ENCODE measurements around the gene ADGRL3. TPM values are rescaled to one million over a fixed set of nuclear protein-coding genes. Genes with fewer than 3 reads are reported as not detected.

The ADGRL3 gene
- total RNA-seq, 1 donor from 2014 or later: 31.3 TPM

DNA sequence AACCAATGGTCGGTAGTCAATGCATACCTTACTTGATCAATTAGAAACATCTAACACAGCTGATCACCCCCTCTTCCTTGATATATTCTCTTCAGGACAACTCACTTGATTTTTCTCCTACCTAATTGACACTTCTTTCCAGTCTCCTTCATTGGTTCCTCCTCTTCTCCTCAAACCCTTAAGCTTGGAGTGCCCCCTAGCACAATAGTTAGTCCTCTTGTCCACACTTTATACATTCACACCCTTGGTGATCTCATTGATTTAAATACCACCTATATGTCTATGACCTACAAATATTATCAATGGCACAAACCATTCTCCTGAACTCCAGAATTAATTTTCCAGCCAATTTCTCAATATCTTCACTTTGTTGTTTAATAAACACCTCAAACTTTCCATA is 724.0 kb downstream of the ADGRL3 start:
- Histone ChIP-seq H3K4me3 (ENCODE audit: insufficient read depth, low read depth, low read length) (no peak overlapping the region), H3K36me3 (ENCODE audit: insufficient read depth, low read length) (no peaks in the 10 kb centered on the region), H3K79me2 (ENCODE audit: insufficient read depth, low read length) (no peaks in the 10 kb centered on the region), H3K9me3 (ENCODE audit: insufficient read depth, low read depth, low read length) (no peaks in the 10 kb centered on the region), H3K4me1 (ENCODE audit: insufficient read depth, low read length) (no peaks in the 10 kb centered on the region), H4K20me1 (ENCODE audit: insufficient read depth, low read length) (no peaks in the 10 kb centered on the region), H3K9ac (ENCODE audit: low read length) (no peak overlapping the region), H2AFZ (ENCODE audit: low read depth, low read length) (no peak overlapping the region), H3K27me3 (ENCODE audit: insufficient read depth, low read length) (no peaks in the 10 kb centered on the region), H3K4me2 (ENCODE audit: low read length) (no peak overlapping the region), H3K27ac (ENCODE audit: low read depth, low read length) (no peak overlapping the region)
- TF ChIP-seq CTCF (IDR thresholded peaks at IDR 0.05; ENCODE audit: insufficient read depth, low read depth, low read length) (no peak), EZH2 (IDR thresholded peaks at IDR 0.05; ENCODE audit: insufficient read depth, low read length) (no peak)
- H3K4me3 Mint-ChIP-seq (ENCODE audit: unreplicated experiment): no peak overlapping the region
- no peaks in the 10 kb centered on the region for H3K4me1 Mint-ChIP-seq (ENCODE audit: low read depth, unreplicated experiment)
- H3K9me3 Mint-ChIP-seq (ENCODE audit: unreplicated experiment): no peaks in the 10 kb centered on the region
- H3K27ac Mint-ChIP-seq (ENCODE audit: unreplicated experiment): no peak overlapping the region
- H3K27me3 Mint-ChIP-seq (ENCODE audit: low read depth, unreplicated experiment): no peaks in the 10 kb centered on the region
- DNase-seq (ENCODE audit: low read depth): no peak
- H3K36me3 Mint-ChIP-seq (ENCODE audit: low read depth, unreplicated experiment): no peaks in the 10 kb centered on the region
- no peak for FAIRE-seq

GRCh38 chr4:61933527-61933926 is 733.4 kb downstream of the ADGRL3 start:
- no peak overlapping the region for H3K27ac ChIP-seq (ENCODE audit: low read depth, low read length)
- no peaks in the 10 kb centered on the region for H3K27me3 ChIP-seq (ENCODE audit: insufficient read depth, low read length)
- Mint-ChIP-seq H3K27me3 (ENCODE audit: low read depth, unreplicated experiment) (no peaks in the 10 kb centered on the region), H3K36me3 (ENCODE audit: low read depth, unreplicated experiment) (peaks cover 2% of the 10 kb centered on the region), H3K4me3 (ENCODE audit: unreplicated experiment) (no peak overlapping the region), H3K9me3 (ENCODE audit: unreplicated experiment) (no peaks in the 10 kb centered on the region), H3K4me1 (ENCODE audit: low read depth, unreplicated experiment) (peaks cover 7% of the 10 kb centered on the region), H3K27ac (ENCODE audit: unreplicated experiment) (no peak overlapping the region)
- TF ChIP-seq CTCF (IDR thresholded peaks at IDR 0.05; ENCODE audit: insufficient read depth, low read depth, low read length): no peak
- TF ChIP-seq EZH2 (IDR thresholded peaks at IDR 0.05; ENCODE audit: insufficient read depth, low read length): no peak
- H3K4me3 ChIP-seq (ENCODE audit: insufficient read depth, low read depth, low read length): no peak overlapping the region
- no peak overlapping the region for H3K9ac ChIP-seq (ENCODE audit: low read length)
- H3K9me3 ChIP-seq (ENCODE audit: insufficient read depth, low read depth, low read length): no peaks in the 10 kb centered on the region
- H3K4me2 ChIP-seq (ENCODE audit: low read length): no peak overlapping the region
- H2AFZ ChIP-seq (ENCODE audit: low read depth, low read length): no peak overlapping the region
- no peak for DNase-seq (ENCODE audit: low read depth)
- H3K4me1 ChIP-seq (ENCODE audit: insufficient read depth, low read length): no peaks in the 10 kb centered on the region
- no peaks in the 10 kb centered on the region for H4K20me1 ChIP-seq (ENCODE audit: insufficient read depth, low read length)
- no peaks in the 10 kb centered on the region for H3K79me2 ChIP-seq (ENCODE audit: insufficient read depth, low read length)
- no peaks in the 10 kb centered on the region for H3K36me3 ChIP-seq (ENCODE audit: insufficient read depth, low read length)
- no peak for FAIRE-seq

GRCh38 chr4:61934198-61934597 is 734.1 kb downstream of the ADGRL3 start:
- Histone ChIP-seq H3K9me3 (ENCODE audit: insufficient read depth, low read depth, low read length) (no peaks in the 10 kb centered on the region), H3K9ac (ENCODE audit: low read length) (no peak overlapping the region), H3K4me1 (ENCODE audit: insufficient read depth, low read length) (no peaks in the 10 kb centered on the region), H4K20me1 (ENCODE audit: insufficient read depth, low read length) (no peaks in the 10 kb centered on the region), H3K36me3 (ENCODE audit: insufficient read depth, low read length) (no peaks in the 10 kb centered on the region), H3K27ac (ENCODE audit: low read depth, low read length) (no peak overlapping the region), H3K4me2 (ENCODE audit: low read length) (no peak overlapping the region), H3K4me3 (ENCODE audit: insufficient read depth, low read depth, low read length) (no peak overlapping the region), H2AFZ (ENCODE audit: low read depth, low read length) (no peak overlapping the region), H3K27me3 (ENCODE audit: insufficient read depth, low read length) (no peaks in the 10 kb centered on the region), H3K79me2 (ENCODE audit: insufficient read depth, low read length) (no peaks in the 10 kb centered on the region)
- TF ChIP-seq EZH2 (IDR thresholded peaks at IDR 0.05; ENCODE audit: insufficient read depth, low read length) (no peak), CTCF (IDR thresholded peaks at IDR 0.05; ENCODE audit: insufficient read depth, low read depth, low read length) (no peak)
- no peaks in the 10 kb centered on the region for H3K27me3 Mint-ChIP-seq (ENCODE audit: low read depth, unreplicated experiment)
- H3K27ac Mint-ChIP-seq (ENCODE audit: unreplicated experiment): no peak overlapping the region
- DNase-seq (ENCODE audit: low read depth) (no peak), FAIRE-seq (no peak)
- H3K4me1 Mint-ChIP-seq (ENCODE audit: low read depth, unreplicated experiment): peaks cover 7% of the 10 kb centered on the region
- H3K36me3 Mint-ChIP-seq (ENCODE audit: low read depth, unreplicated experiment): peaks cover 2% of the 10 kb centered on the region
- no peaks in the 10 kb centered on the region for H3K9me3 Mint-ChIP-seq (ENCODE audit: unreplicated experiment)
- no peak overlapping the region for H3K4me3 Mint-ChIP-seq (ENCODE audit: unreplicated experiment)
